GM12872 (cell line): ENCODE data around the gene DNAH17.

Experiments
- TF ChIP-seq, protein P1 (sequence below): IDR thresholded peaks from 3 replicates; pipeline ENCODE4 v1.5.1; 2011; ENCODE audit warnings: low read depth, mild to moderate bottlenecking, low read length, moderate library complexity; ENCODE audit not compliant: insufficient read depth

The DNAH17 gene

GRCh38 chr17:78499715-78500540, 77.3 kb downstream of the DNAH17 start:
- TF ChIP-seq, protein P1, sequence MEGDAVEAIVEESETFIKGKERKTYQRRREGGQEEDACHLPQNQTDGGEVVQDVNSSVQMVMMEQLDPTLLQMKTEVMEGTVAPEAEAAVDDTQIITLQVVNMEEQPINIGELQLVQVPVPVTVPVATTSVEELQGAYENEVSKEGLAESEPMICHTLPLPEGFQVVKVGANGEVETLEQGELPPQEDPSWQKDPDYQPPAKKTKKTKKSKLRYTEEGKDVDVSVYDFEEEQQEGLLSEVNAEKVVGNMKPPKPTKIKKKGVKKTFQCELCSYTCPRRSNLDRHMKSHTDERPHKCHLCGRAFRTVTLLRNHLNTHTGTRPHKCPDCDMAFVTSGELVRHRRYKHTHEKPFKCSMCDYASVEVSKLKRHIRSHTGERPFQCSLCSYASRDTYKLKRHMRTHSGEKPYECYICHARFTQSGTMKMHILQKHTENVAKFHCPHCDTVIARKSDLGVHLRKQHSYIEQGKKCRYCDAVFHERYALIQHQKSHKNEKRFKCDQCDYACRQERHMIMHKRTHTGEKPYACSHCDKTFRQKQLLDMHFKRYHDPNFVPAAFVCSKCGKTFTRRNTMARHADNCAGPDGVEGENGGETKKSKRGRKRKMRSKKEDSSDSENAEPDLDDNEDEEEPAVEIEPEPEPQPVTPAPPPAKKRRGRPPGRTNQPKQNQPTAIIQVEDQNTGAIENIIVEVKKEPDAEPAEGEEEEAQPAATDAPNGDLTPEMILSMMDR = no peak

GRCh38 chr17:78498848-78499247, 78.3 kb downstream of the DNAH17 start:
- TF ChIP-seq, protein P1 = no peak

- TF ChIP-seq, protein P1 = peak; percentile 82
Measured at GRCh38 chr17:78497115-78497540, 80.1 kb downstream of the DNAH17 start.

GRCh38 chr17:78496311-78496710, 80.9 kb downstream of the DNAH17 start:
- TF ChIP-seq, protein P1 = no peak

DNA sequence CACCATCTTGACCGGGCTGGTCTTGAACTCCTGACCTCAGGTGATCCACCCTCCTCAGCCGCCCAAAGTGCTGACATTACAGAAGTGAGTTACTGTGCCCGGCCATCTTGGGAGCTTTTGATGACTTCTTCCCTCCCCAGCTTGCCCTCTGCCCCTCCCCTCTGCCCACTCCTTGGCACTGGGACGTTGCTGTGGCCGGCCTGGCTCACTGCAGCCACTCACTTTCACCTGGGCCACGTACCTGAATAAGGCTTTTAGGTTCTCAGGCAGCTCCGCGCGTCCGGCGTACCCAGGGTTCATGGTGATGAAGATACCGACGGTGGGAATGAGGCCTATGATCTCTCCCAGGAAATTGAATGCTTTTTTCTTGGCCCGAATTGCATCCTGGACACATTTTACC, 81.6 kb downstream of the DNAH17 start:
- TF ChIP-seq, protein P1 = no peak

- TF ChIP-seq, protein P1 = no peak
Measured at GRCh38 chr17:78494696-78495330, 82.4 kb downstream of the DNAH17 start.

GRCh38 chr17:78493853-78494695, 83.1 kb downstream of the DNAH17 start:
- TF ChIP-seq, protein P1 = no peak
